ENCODE results near the gene EPM2AIP1. TPM values are rescaled to one million over a fixed set of nuclear protein-coding genes. Genes with fewer than 3 reads are reported as not detected.
A peak's percentile ranks its signal among the peaks of the same experiment; 100 is the strongest.

Gene EPM2AIP1
- total and polyA plus RNA-seq, 9 of the 15 experiments (the other 6 are each of a cell fraction or from before 2014, with no cell fraction given) = 6.7 to 44.8 (median 25.2) TPM

GRCh38 chr3:37015642-37016041 is 22.7 kb upstream of the EPM2AIP1 start:
- no TSS peak for BruUV-seq (replicated peaks)
- Histone ChIP-seq H2AFZ (ENCODE audit: low read depth, low read length) (no peak overlapping the region), H3K79me2 (ENCODE audit: control insufficient read depth, insufficient read depth, low read length) (no peaks in the 10 kb centered on the region), H3K4me1 (replicated peaks in 1 of 2; ENCODE audit: control insufficient read depth in 2 of 2, insufficient read depth in 2 of 2, low read length in 2 of 2) (no peaks in the 10 kb centered on the region; a peak in 1 of 5 replicates), H3K4me3 (no peak overlapping the region), H3K36me3 (ENCODE audit: control insufficient read depth, insufficient read depth, low read length) (peaks cover 86% of the 10 kb centered on the region), H3K9me3 (replicated peaks; ENCODE audit: control insufficient read depth, insufficient read depth, low read depth, low read length) (no peaks in the 10 kb centered on the region), H4K20me1 (replicated peaks; ENCODE audit: control insufficient read depth, insufficient read depth, low read length) (no peaks in the 10 kb centered on the region), H3K9ac (ENCODE audit: insufficient read depth in 1 of 2, low read depth in 2 of 2, low read length in 2 of 2) (no peak overlapping the region), H3K27ac (ENCODE audit: extremely low read depth, low read depth, low read length) (no peak overlapping the region), H3K4me2 (ENCODE audit: insufficient read depth, low read length) (no peak overlapping the region), H3K27me3 (ENCODE audit: control insufficient read depth in 2 of 2, insufficient read depth in 2 of 2, low read length in 2 of 2) (no peaks in the 10 kb centered on the region), H3K9me1 (ENCODE audit: control insufficient read depth, insufficient read depth, low read length) (no peaks in the 10 kb centered on the region)
- FAIRE-seq (no peak), ATAC-seq (peak; percentile 62), DNase-seq (ENCODE audit: extremely low read depth in 1 of 4, low spot score in 3 of 4) (peak in 1 of 4 experiments; percentile 24)
- POLR2A ChIA-PET = interaction anchor here (1.1 to 1.7 kb wide), 3 partner anchors 9 to 23 kb away, joined by 4 to 6 read pairs (median 5); partner anchors contain the start of genes EPM2AIP1 and MLH1
- TF ChIP-seq, protein P1, sequence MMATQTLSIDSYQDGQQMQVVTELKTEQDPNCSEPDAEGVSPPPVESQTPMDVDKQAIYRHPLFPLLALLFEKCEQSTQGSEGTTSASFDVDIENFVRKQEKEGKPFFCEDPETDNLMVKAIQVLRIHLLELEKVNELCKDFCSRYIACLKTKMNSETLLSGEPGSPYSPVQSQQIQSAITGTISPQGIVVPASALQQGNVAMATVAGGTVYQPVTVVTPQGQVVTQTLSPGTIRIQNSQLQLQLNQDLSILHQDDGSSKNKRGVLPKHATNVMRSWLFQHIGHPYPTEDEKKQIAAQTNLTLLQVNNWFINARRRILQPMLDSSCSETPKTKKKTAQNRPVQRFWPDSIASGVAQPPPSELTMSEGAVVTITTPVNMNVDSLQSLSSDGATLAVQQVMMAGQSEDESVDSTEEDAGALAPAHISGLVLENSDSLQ (IDR thresholded peaks at IDR 0.05) = no peak
- TF ChIP-seq TARDBP (IDR thresholded peaks at IDR 0.05) = no peak
- no peak for TF ChIP-seq ZNF551 (CRISPR knock-in tag; IDR thresholded peaks at IDR 0.05)
- TF ChIP-seq ZNF707 (CRISPR knock-in tag; conservative IDR thresholded peaks at IDR 0.05) = no peak
- no peak for TF ChIP-seq TGIF2 (CRISPR knock-in tag; IDR thresholded peaks at IDR 0.05)
- no peak for TF ChIP-seq ZBTB33 (CRISPR knock-in tag; IDR thresholded peaks at IDR 0.05)
- no peak for TF ChIP-seq NFXL1 (CRISPR knock-in tag; IDR thresholded peaks at IDR 0.05)
- 68% methylated on average over 5 of the region's 5 CpGs for WGBS (ENCODE audit: insufficient coverage, low coverage, missing lambda C conversion rate)
- in situ Hi-C loops (cut with MboI) = no loop called here
- CTCF ChIA-PET (ENCODE audit: low intra/inter-chr PET ratio) = no interaction called here
- intact Hi-C loops (cut with micrococcal nuclease) = no loop called here
